ENCODE results near the gene PTPN6. TPM values are rescaled to one million over a fixed set of nuclear protein-coding genes. Genes with fewer than 3 reads are reported as not detected.

Gene PTPN6
- total and polyA plus RNA-seq, 2 of the 13 experiments (the other 11 are each of a cell fraction or from before 2014, with no cell fraction given): 10.5 to 10.6 TPM

DNA sequence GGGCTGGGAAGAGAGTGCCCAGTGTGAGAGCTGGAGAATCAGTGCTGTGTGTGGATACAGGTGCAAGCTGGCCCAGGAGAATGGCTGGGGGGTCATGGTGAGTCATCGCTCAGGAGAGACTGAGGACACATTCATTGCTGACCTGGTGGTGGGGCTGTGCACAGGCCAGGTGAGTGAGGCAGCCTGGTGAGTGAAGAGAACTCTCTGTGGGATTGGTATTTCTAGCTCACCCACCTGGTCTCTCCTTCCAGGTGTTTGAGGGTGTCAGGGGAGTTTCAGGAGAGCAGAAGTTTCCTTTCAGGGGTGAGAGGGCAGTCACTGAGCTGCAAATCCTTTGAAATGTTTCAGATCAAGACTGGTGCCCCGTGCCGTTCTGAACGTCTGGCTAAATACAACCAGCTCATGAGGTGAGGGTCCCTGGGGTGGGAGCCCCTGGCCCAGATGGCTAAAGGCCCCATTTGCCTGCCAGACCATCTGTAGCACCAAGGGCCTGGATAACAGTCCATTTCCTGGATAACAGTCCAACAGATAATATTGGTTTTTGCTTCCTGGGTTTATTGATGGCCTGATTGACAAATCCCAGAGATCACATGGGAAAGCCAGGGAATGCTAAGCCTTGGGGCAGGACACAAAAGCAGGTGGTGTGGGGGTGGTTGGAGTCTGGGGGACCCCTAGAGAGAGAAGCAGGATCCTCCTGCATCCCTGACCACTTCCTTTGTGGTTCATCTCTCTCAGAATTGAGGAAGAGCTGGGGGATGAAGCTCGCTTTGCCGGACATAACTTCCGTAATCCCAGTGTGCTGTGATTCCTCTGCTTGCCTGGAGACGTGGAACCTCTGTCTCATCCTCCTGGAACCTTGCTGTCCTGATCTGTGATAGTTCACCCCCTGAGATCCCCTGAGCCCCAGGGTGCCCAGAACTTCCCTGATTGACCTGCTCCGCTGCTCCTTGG, 28.9 kb upstream of the PTPN6 start:
- H3K36me3 ChIP-seq (replicated peaks in 1 of 2; ENCODE audit: control insufficient read depth in 1 of 2, insufficient read depth in 2 of 2, low read length in 2 of 2): peaks cover 3 to 26% of the 10 kb centered on the region in 2 experiments; a peak in 3 of 5 replicates
- TF ChIP-seq FOSL2 (CRISPR knock-in tag; IDR thresholded peaks at IDR 0.05) (peak; percentile 62), DNMT1 (CRISPR knock-in tag; IDR thresholded peaks at IDR 0.05) (no peak)
- no TSS peak for BruUV-seq (replicated peaks)
- H3K27ac ChIP-seq (ENCODE audit: extremely low read length, insufficient read depth, low read length): no peak overlapping the region
- H3K4me2 ChIP-seq (ENCODE audit: low read depth, low read length): no peak overlapping the region
- POLR2A ChIA-PET: interaction anchor here (0.8 kb wide), 1 partner anchor 49 kb away, joined by 3 read pairs; the partner anchor contains the start of gene SPSB2
- CTCF ChIA-PET (ENCODE audit: low intra/inter-chr PET ratio, low total read pairs): no interaction called here
- H3K9ac ChIP-seq (ENCODE audit: insufficient read depth, low read depth, low read length): no peak overlapping the region
- FAIRE-seq (no peak), ATAC-seq (no peak), DNase-seq (ENCODE audit: low spot score) (no peak)
- WGBS (ENCODE audit: low lambda C conversion rate): 95% methylated on average over 5 of the region's 9 CpGs
- in situ Hi-C loops (cut with HindIII; ENCODE audit: extremely low pct_ligation_motif_present, low pct_unique_long_range_greater_than_20kb): no loop called here
- intact Hi-C loops (cut with micrococcal nuclease; ENCODE audit: unreplicated experiment): no loop called here
- H3K27me3 ChIP-seq (ENCODE audit: control insufficient read depth in 1 of 2, insufficient read depth in 2 of 2, low read length in 2 of 2): no peaks in the 10 kb centered on the region
- no peak overlapping the region for H2AFZ ChIP-seq (ENCODE audit: low read length)
- H4K20me1 ChIP-seq (ENCODE audit: insufficient read depth, low read length): no peaks in the 10 kb centered on the region
- H3K4me1 ChIP-seq (ENCODE audit: insufficient read depth, low read length): peaks cover 34% of the 10 kb centered on the region
- no peaks in the 10 kb centered on the region for H3K9me3 ChIP-seq (ENCODE audit: low read length)
- no peak overlapping the region for H3K4me3 ChIP-seq (replicated peaks in 1 of 3; ENCODE audit: insufficient read depth in 1 of 3, low read depth in 2 of 3, low read length in 3 of 3)
- H3K79me2 ChIP-seq (ENCODE audit: insufficient read depth, low read length): no peaks in the 10 kb centered on the region

DNA sequence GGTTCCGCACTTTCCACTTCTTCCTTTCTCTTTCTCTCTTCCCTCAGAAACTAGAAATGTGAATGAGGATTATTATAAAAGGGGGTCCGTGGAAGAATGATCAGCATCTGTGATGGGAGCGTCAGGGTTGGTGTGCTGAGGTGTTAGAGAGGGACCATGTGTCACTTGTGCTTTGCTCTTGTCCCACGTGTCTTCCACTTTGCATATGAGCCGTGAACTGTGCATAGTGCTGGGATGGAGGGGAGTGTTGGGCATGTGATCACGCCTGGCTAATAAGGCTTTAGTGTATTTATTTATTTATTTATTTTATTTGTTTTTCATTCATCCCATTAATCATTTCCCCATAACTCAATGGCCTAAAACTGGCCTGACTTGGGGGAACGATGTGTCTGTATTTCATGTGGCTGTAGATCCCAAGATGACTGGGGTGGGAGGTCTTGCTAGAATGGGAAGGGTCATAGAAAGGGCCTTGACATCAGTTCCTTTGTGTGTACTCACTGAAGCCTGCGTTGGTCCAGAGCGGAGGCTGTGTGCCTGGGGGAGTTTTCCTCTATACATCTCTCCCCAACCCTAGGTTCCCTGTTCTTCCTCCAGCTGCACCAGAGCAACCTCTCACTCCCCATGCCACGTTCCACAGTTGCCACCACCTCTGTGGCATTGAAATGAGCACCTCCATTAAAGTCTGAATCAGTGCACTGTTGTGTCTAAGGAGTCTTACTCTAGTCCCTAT, 28.0 kb upstream of the PTPN6 start:
- H4K20me1 ChIP-seq (ENCODE audit: insufficient read depth, low read length): no peaks in the 10 kb centered on the region
- peaks cover 35% of the 10 kb centered on the region for H3K4me1 ChIP-seq (ENCODE audit: insufficient read depth, low read length)
- ChIA-PET POLR2A (interaction anchor here (3.1 kb wide), 1 partner anchor 54 kb away, joined by 24 read pairs; no protein-coding TSS in a partner anchor), CTCF (ENCODE audit: low intra/inter-chr PET ratio, low total read pairs) (interaction anchor here (0.8 to 1.9 kb wide), 4 partner anchors 15 to 54 kb away, joined by 4 to 16 read pairs (median 7); partner anchors contain the start of gene C12orf57)
- 0 out of 4 replicates have a peak, but pooled peaks of 1 of the 2 experiments have one; percentile 23 for TF ChIP-seq POLR2A (IDR thresholded peaks at IDR 0.05; ENCODE audit: insufficient read depth in 1 of 2, low read depth in 2 of 2, low read length in 2 of 2)
- TF ChIP-seq GLI4 (CRISPR knock-in tag; IDR thresholded peaks at IDR 0.05; ENCODE audit: borderline replicate concordance): no peak
- no peak for ATAC-seq
- H3K36me3 ChIP-seq (replicated peaks in 1 of 2; ENCODE audit: control insufficient read depth in 1 of 2, insufficient read depth in 2 of 2, low read length in 2 of 2): peaks cover 0 to 20% of the 10 kb centered on the region in 2 experiments; a peak in 3 of 5 replicates
- H3K79me2 ChIP-seq (ENCODE audit: insufficient read depth, low read length): no peaks in the 10 kb centered on the region
- WGBS (ENCODE audit: low lambda C conversion rate): 94% methylated on average over 10 of the region's 10 CpGs
- H3K4me3 ChIP-seq (replicated peaks in 1 of 3; ENCODE audit: insufficient read depth in 1 of 3, low read depth in 2 of 3, low read length in 3 of 3): no peak overlapping the region
- in situ Hi-C loops (cut with HindIII; ENCODE audit: extremely low pct_ligation_motif_present, low pct_unique_long_range_greater_than_20kb) (no loop called here), intact Hi-C loops (cut with micrococcal nuclease; ENCODE audit: unreplicated experiment) (no loop called here)
- H3K27ac ChIP-seq (ENCODE audit: extremely low read length, insufficient read depth, low read length): no peak overlapping the region
- H3K9me3 ChIP-seq (ENCODE audit: low read length): no peaks in the 10 kb centered on the region
- no peak for DNase-seq (ENCODE audit: low spot score)
- no peak for FAIRE-seq
- no peak overlapping the region for H3K4me2 ChIP-seq (ENCODE audit: low read depth, low read length)
- H2AFZ ChIP-seq (ENCODE audit: low read length): no peak overlapping the region
- H3K27me3 ChIP-seq (ENCODE audit: control insufficient read depth in 1 of 2, insufficient read depth in 2 of 2, low read length in 2 of 2): no peaks in the 10 kb centered on the region
- TSS peak; percentile 54 for BruUV-seq (replicated peaks)
- no peak overlapping the region for H3K9ac ChIP-seq (ENCODE audit: insufficient read depth, low read depth, low read length)
